K562 (cell line): ENCODE measurements around the gene NFKB2. TPM values are rescaled to one million over a fixed set of nuclear protein-coding genes. Genes with fewer than 3 reads are reported as not detected.

Source experiments
- ATAC-seq: fragments of 200-7000 bp; cut with Tn5 transposase; 3 replicates; pipeline ENCODE4 v1.9.1; 2020; ENCODE audit warnings: moderate library complexity
- BruUV-seq: library from RNA; stranded (reverse); fragments of 400-500 nt; replicated peaks from 2 replicates; lab custom pipeline; 2021; lab: Mats Ljungman, UMichigan
- CTCF ChIA-PET: fragments of 300-600 bp; formaldehyde crosslinking; extraction: SDS; loops from one replicate; lab custom pipeline; 2021; ENCODE audit warnings: low intra/inter-chr PET ratio; lab: Yijun Ruan, JAX
- POLR2A ChIA-PET: fragments of 300-600, 350-650 bp; sonication (Branson Sonifier 250); formaldehyde crosslinking; extraction: SDS; loops from one replicate; lab custom pipeline; 2021; ENCODE audit warnings: antibody characterized with exemption, inconsistent platforms; lab: Yijun Ruan, JAX
- DNase-seq, 4 experiments: peaks; one replicate each; pipeline versions ENCODE4 v3.0.0 to v3.0.0-alpha.2; 2011 to 2018; ENCODE audit warnings: low spot score in 3 of 4, mixed read lengths in 3 of 4; ENCODE audit errors: extremely low read depth in 1 of 4
- FAIRE-seq: peaks from 2 replicates; lab custom pipeline; 2011; peaks lifted over from hg19 to GRCh38; lab: Jason Lieb, UNC
- H2AFZ ChIP-seq: 2 replicates; pipeline ENCODE4 v1.6.0; 2011; ENCODE audit warnings: low read depth, low read length, control low read depth, inconsistent platforms
- H3K27ac ChIP-seq: fragments of 200-600 bp; 3 replicates; pipeline ENCODE4 v1.8.0; 2011; ENCODE audit warnings: low read depth, mild to moderate bottlenecking, control low read depth, inconsistent platforms, low read length, moderate library complexity, mixed read lengths; ENCODE audit errors: extremely low read depth
- H3K27me3 ChIP-seq, 2 experiments: fragments of 300-600 bp in 1 of 2; 2 replicates in 1 of 2; 3 replicates in 1 of 2; pipeline versions ENCODE4 v1.6.0 to v1.8.0; 2011; ENCODE audit warnings: inconsistent platforms in 2 of 2, low read length in 2 of 2, mild to moderate bottlenecking in 1 of 2, mixed read lengths in 1 of 2, moderate library complexity in 1 of 2; ENCODE audit not compliant: control insufficient read depth in 2 of 2, insufficient read depth in 2 of 2
- H3K36me3 ChIP-seq: fragments of 300-600 bp; 3 replicates; pipeline ENCODE4 v1.8.0; 2011; ENCODE audit warnings: mild to moderate bottlenecking, low read length, inconsistent platforms; ENCODE audit not compliant: control insufficient read depth, insufficient read depth
- H3K4me1 ChIP-seq, 2 experiments: fragments of 200-600 bp in 1 of 2; replicated peaks in 1 of 2; 2 replicates in 1 of 2; 3 replicates in 1 of 2; pipeline versions ENCODE4 v1.5.1 to v1.8.0; 2011; ENCODE audit warnings: inconsistent platforms in 2 of 2, low read length in 2 of 2, mild to moderate bottlenecking in 1 of 2, mixed read lengths in 1 of 2, moderate library complexity in 1 of 2; ENCODE audit not compliant: control insufficient read depth in 2 of 2, insufficient read depth in 2 of 2
- H3K4me2 ChIP-seq: 2 replicates; pipeline ENCODE4 v1.6.1; 2011; ENCODE audit warnings: low read length, control low read depth, inconsistent platforms, mixed read lengths; ENCODE audit not compliant: insufficient read depth
- H3K4me3 ChIP-seq: fragments of 200-600 bp; sonication (generic), shearing (Covaris generic); 2 replicates; pipeline ENCODE4 v1.5.1; 2016; ENCODE audit warnings: control low read depth, inconsistent platforms
- H3K79me2 ChIP-seq: fragments of 200-600 bp; 3 replicates; pipeline ENCODE4 v1.8.0; 2011; ENCODE audit warnings: low read length, inconsistent platforms; ENCODE audit not compliant: control insufficient read depth, insufficient read depth
- H3K9ac ChIP-seq, 2 experiments: 2 replicates each; pipeline versions ENCODE4 v1.6.0 to v1.6.1; 2011; ENCODE audit warnings: low read depth in 2 of 2, low read length in 2 of 2, control low read depth in 1 of 2, inconsistent platforms in 1 of 2, mild to moderate bottlenecking in 1 of 2, mixed read lengths in 1 of 2; ENCODE audit not compliant: insufficient read depth in 1 of 2
- H3K9me1 ChIP-seq: one replicate; pipeline ENCODE4 v1.6.0; 2011; ENCODE audit warnings: inconsistent platforms, mild to moderate bottlenecking, low read length, moderate library complexity; ENCODE audit not compliant: control insufficient read depth, insufficient read depth
- H3K9me3 ChIP-seq: replicated peaks from 2 replicates; pipeline ENCODE4 v1.5.1; 2011; ENCODE audit warnings: low read depth, low read length, inconsistent platforms; ENCODE audit not compliant: control insufficient read depth, insufficient read depth
- H4K20me1 ChIP-seq: replicated peaks from 2 replicates; pipeline ENCODE4 v1.6.1; 2011; ENCODE audit warnings: low read length, inconsistent platforms, mixed read lengths; ENCODE audit not compliant: control insufficient read depth, insufficient read depth
- ETV1 ChIP-seq: fragments of 450-650 bp; conservative IDR thresholded peaks from 2 replicates; pipeline ENCODE4 v1.6.1; 2016; ENCODE audit warnings: missing genetic modification characterization, control low read depth, low read depth, missing compliant biosample characterization
- HCFC1 ChIP-seq: IDR thresholded peaks from 2 replicates; pipeline ENCODE4 v1.6.1; 2012; ENCODE audit warnings: low read depth, low read length, improper control_type of control experiment
- NELFE ChIP-seq: IDR thresholded peaks from 2 replicates; pipeline ENCODE4 v1.6.1; 2011; ENCODE audit warnings: mild to moderate bottlenecking; ENCODE audit not compliant: insufficient read depth, insufficient read length
- RAD21 ChIP-seq, 2 experiments: fragments of 250-450 bp in 1 of 2; fragments of 450-650 bp in 1 of 2; sonication (Bioruptor Pico) in 1 of 2; formaldehyde crosslinking in 1 of 2; IDR thresholded peaks in 1 of 2; conservative IDR thresholded peaks in 1 of 2; 2 replicates each; pipeline versions ENCODE4 v1.4.0 to v1.8.0; 2020 to 2022; ENCODE audit warnings: mild to moderate bottlenecking in 2 of 2, moderate library complexity in 1 of 2
- SRSF9 ChIP-seq: fragments of 200-400 bp; formaldehyde crosslinking; IDR thresholded peaks from 2 replicates; pipeline ENCODE4 v1.6.1; 2017; ENCODE audit warnings: low read depth, low read length, borderline replicate concordance
- ZC3H8 ChIP-seq: fragments of 450-650 bp; IDR thresholded peaks from 2 replicates; pipeline ENCODE4 v1.6.1; 2017
- ZNF830 ChIP-seq: fragments of 250-450 bp; sonication (Bioruptor Pico); IDR thresholded peaks from 2 replicates; pipeline ENCODE4 v1.5.0; 2021; ENCODE audit warnings: mild to moderate bottlenecking
- WGBS: fragments of 100-300 bp; shearing (Covaris generic); methylation state at CpG from one replicate; pipeline ENCODE4 v1.1.6; 2016; ENCODE audit warnings: low coverage, mixed read lengths; ENCODE audit not compliant: insufficient coverage; ENCODE audit errors: missing lambda C conversion rate; 5-methylcytosine and 5-hydroxymethylcytosine counted together
- in situ Hi-C: fragments of 300-500 bp; cut with MboI; formaldehyde crosslinking; loops from 4 replicates; pipeline ENCODE4 v1.15.0; 2018; ENCODE audit warnings: inconsistent platforms, mixed read lengths
- intact Hi-C: fragments of 100-400 bp; cut with micrococcal nuclease; formaldehyde crosslinking; loops from 2 replicates; pipeline ENCODE4 v1.14.2; 2022
- polyA plus RNA-seq, 8 experiments: library from polyadenylated mRNA; depleted of rRNA in 4 of 8; stranded (reverse) in 5 of 8; unstranded in 3 of 8; fragments of >200 nt; fragmentation: Nextera tagmentation in 2 of 8; fragmentation: Illumina TruSeq in 1 of 8; extraction: Ambion mirVana in 2 of 8; extraction: Trizol in 1 of 8; gene quantifications; 2 replicates each; pipeline versions ENCODE4 v1.2.1 to v1.2.3, GENCODE V29; 2011 to 2014; ENCODE audit warnings: inconsistent platforms in 1 of 8, missing spikeins in 1 of 8
- total RNA-seq, 7 experiments: library from RNA; depleted of rRNA in 6 of 7; stranded (reverse); fragments of >200 nt in 6 of 7; fragmentation: Illumina TruSeq in 2 of 7; extraction: Trizol in 2 of 7; gene quantifications; 2 replicates each; pipeline versions ENCODE4 v1.2.1 to v1.2.3, GENCODE V29; 2011 to 2021; ENCODE audit warnings: low replicate concordance in 1 of 7
- TF ChIP-seq, protein P1 (sequence below): sonication (generic); formaldehyde crosslinking; IDR thresholded peaks from 2 replicates; pipeline ENCODE4 v1.8.1; 2023; ENCODE audit warnings: mild to moderate bottlenecking, missing genetic modification reagents
- TF ChIP-seq, protein P2 (sequence below), 2 experiments: fragments of 450-650 bp; formaldehyde crosslinking in 1 of 2; IDR thresholded peaks; 2 replicates each; pipeline versions ENCODE4 v1.4.0 to v1.6.1; 2014 to 2020; ENCODE audit warnings: mild to moderate bottlenecking in 2 of 2, borderline replicate concordance in 1 of 2, low read depth in 1 of 2

The NFKB2 gene
- total and polyA plus RNA-seq, 9 of the 15 experiments (the other 6 are each of a cell fraction or from before 2014, with no cell fraction given): 0.07 to 20.3 (median 7.9) TPM

DNA sequence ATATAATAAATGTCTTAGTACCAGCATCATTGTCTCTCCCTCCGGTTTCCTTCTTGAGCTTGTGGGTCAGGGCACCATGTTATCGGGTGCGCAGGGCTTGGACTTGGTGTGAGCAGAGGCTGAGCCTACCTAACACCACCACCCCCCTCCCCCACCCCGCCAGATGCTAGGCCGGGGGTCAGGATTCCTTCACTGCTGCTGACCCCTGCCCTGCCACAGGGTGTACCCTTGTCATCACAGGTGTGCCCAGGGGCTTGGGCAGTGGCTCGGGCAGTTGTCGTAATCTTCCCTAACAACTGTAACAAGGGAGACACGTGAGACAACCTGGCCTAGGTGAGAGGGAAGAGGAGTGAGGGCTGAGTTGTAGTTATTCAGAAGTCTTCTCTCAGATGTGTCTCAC is 12.6 kb upstream of the NFKB2 start (continued):
- TF ChIP-seq, protein P1, sequence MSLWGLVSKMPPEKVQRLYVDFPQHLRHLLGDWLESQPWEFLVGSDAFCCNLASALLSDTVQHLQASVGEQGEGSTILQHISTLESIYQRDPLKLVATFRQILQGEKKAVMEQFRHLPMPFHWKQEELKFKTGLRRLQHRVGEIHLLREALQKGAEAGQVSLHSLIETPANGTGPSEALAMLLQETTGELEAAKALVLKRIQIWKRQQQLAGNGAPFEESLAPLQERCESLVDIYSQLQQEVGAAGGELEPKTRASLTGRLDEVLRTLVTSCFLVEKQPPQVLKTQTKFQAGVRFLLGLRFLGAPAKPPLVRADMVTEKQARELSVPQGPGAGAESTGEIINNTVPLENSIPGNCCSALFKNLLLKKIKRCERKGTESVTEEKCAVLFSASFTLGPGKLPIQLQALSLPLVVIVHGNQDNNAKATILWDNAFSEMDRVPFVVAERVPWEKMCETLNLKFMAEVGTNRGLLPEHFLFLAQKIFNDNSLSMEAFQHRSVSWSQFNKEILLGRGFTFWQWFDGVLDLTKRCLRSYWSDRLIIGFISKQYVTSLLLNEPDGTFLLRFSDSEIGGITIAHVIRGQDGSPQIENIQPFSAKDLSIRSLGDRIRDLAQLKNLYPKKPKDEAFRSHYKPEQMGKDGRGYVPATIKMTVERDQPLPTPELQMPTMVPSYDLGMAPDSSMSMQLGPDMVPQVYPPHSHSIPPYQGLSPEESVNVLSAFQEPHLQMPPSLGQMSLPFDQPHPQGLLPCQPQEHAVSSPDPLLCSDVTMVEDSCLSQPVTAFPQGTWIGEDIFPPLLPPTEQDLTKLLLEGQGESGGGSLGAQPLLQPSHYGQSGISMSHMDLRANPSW (CRISPR knock-in tag): no peak
- TF ChIP-seq NELFE (no peak), HCFC1 (no peak)

DNA sequence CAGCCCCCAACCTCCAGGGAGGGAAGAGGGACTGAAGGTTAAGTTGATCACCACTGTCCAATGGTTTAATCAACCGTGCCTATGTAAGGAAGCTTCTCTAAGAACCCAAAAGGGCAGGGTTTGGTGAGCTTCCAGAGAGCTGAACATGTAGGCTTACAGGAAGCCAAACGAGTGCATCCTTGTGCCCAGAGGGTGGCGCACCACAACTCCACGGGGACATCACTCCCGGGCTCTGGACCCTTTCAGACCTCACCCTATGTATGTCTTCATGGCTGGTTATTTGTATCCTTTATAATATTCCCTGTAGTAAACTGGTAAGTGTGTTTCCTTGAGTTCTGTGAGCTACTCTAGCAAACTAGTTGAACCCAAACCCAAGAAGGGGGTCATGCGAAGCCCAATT is 11.5 kb upstream of the NFKB2 start:
- Histone ChIP-seq H3K4me1 (peaks cover 0 to 3% of the 10 kb centered on the region in 2 experiments; a peak in 2 of 5 replicates), H3K9me3 (no peaks in the 10 kb centered on the region), H3K9ac (no peak overlapping the region), H4K20me1 (no peaks in the 10 kb centered on the region), H3K27me3 (no peaks in the 10 kb centered on the region), H2AFZ (no peak overlapping the region), H3K36me3 (peaks cover 28% of the 10 kb centered on the region; the same call in 2 of the 3 replicates), H3K4me2 (no peak overlapping the region), H3K4me3 (no peak overlapping the region), H3K9me1 (no peaks in the 10 kb centered on the region), H3K27ac (no peak overlapping the region), H3K79me2 (no peaks in the 10 kb centered on the region)
- FAIRE-seq: peak; percentile 62
- peak; percentile 22 to 51 (median 36) for DNase-seq
- BruUV-seq: no TSS peak
- intact Hi-C loops (no loop called here), in situ Hi-C loops (loop anchor here (25.0 kb wide), 1 partner anchor 203 kb away; no protein-coding TSS in a partner anchor)
- ATAC-seq: peak; percentile 95
- POLR2A ChIA-PET: interaction anchor here (0.6 to 1.3 kb wide), 3 partner anchors 9 to 1217 kb away, joined by 3 to 6 read pairs (median 5); no protein-coding TSS in a partner anchor
- 26% methylated on average over 6 of the region's 6 CpGs for WGBS
- CTCF ChIA-PET: no interaction called here
- TF ChIP-seq ETV1 (tag) (no peak), ZNF830 (CRISPR knock-in tag) (no peak), RAD21 (CRISPR knock-in tag; conservative IDR thresholded peaks at IDR 0.05 in 1 of 2, IDR thresholded peaks at IDR 0.05 in 1 of 2) (peak in 1 of 2 experiments; percentile 48; a peak in 2 of 4 replicates), SRSF9 (no peak), ZC3H8 (no peak)
- TF ChIP-seq, protein P2, sequence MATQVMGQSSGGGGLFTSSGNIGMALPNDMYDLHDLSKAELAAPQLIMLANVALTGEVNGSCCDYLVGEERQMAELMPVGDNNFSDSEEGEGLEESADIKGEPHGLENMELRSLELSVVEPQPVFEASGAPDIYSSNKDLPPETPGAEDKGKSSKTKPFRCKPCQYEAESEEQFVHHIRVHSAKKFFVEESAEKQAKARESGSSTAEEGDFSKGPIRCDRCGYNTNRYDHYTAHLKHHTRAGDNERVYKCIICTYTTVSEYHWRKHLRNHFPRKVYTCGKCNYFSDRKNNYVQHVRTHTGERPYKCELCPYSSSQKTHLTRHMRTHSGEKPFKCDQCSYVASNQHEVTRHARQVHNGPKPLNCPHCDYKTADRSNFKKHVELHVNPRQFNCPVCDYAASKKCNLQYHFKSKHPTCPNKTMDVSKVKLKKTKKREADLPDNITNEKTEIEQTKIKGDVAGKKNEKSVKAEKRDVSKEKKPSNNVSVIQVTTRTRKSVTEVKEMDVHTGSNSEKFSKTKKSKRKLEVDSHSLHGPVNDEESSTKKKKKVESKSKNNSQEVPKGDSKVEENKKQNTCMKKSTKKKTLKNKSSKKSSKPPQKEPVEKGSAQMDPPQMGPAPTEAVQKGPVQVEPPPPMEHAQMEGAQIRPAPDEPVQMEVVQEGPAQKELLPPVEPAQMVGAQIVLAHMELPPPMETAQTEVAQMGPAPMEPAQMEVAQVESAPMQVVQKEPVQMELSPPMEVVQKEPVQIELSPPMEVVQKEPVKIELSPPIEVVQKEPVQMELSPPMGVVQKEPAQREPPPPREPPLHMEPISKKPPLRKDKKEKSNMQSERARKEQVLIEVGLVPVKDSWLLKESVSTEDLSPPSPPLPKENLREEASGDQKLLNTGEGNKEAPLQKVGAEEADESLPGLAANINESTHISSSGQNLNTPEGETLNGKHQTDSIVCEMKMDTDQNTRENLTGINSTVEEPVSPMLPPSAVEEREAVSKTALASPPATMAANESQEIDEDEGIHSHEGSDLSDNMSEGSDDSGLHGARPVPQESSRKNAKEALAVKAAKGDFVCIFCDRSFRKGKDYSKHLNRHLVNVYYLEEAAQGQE (IDR thresholded peaks at IDR 0.05; ENCODE audit: borderline replicate concordance): peak; percentile 33; the same call in 1 of the 2 replicates
- TF ChIP-seq, protein P2 (CRISPR knock-in tag; IDR thresholded peaks at IDR 0.05; ENCODE audit: low read depth): no peak
